HG02852 (cell line): ENCODE measurements around the gene RNF14.

Source experiments
- ATAC-seq: cut with Tn5 transposase; IDR thresholded peaks from one replicate; pipeline ENCODE4 v1.9.1; 2021; ENCODE audit warnings: mild to moderate bottlenecking, moderate library complexity; ENCODE audit not compliant: unreplicated experiment

Gene RNF14

GRCh38 chr5:141945511-141946051, 23.3 kb upstream of the RNF14 start:
- ATAC-seq = no peak

- no peak for ATAC-seq
Measured at GRCh38 chr5:141947316-141947715, 21.6 kb upstream of the RNF14 start.

GRCh38 chr5:141948812-141949211, 20.1 kb upstream of the RNF14 start:
- ATAC-seq = no peak

GRCh38 chr5:141949511-141949910, 19.4 kb upstream of the RNF14 start:
- no peak for ATAC-seq

- ATAC-seq = no peak
Measured at GRCh38 chr5:141950207-141951005, 18.5 kb upstream of the RNF14 start.

- peak; percentile 76 for ATAC-seq
Measured at GRCh38 chr5:141951332-141951781, 17.5 kb upstream of the RNF14 start.

- no peak for ATAC-seq
Measured at GRCh38 chr5:141952020-141952419, 16.9 kb upstream of the RNF14 start.

GRCh38 chr5:141954194-141954593, 14.7 kb upstream of the RNF14 start:
- ATAC-seq = no peak

- ATAC-seq = no peak
Measured at GRCh38 chr5:141957367-141957996, 11.4 kb upstream of the RNF14 start.

- ATAC-seq = no peak
Measured at GRCh38 chr5:141958113-141958512, 10.8 kb upstream of the RNF14 start, which contains the start of gene PCDH12. Gene PCDH12 (minus strand): TSS chr5:141958202. CDS start chr5:141957851, 351 bp downstream.

GRCh38 chr5:141958546-141959172, 10.2 kb upstream of the RNF14 start:
- no peak for ATAC-seq

- no peak for ATAC-seq
Measured at GRCh38 chr5:141960018-141960417, 8.9 kb upstream of the RNF14 start.

GRCh38 chr5:141960449-141961323, 8.2 kb upstream of the RNF14 start:
- ATAC-seq = peak; percentile 95

- ATAC-seq = no peak
Measured at GRCh38 chr5:141961466-141961865, 7.4 kb upstream of the RNF14 start.

- ATAC-seq = no peak
Measured at GRCh38 chr5:141963701-141964100, 5.2 kb upstream of the RNF14 start.

- no peak for ATAC-seq
Measured at GRCh38 chr5:141965071-141965470, 3.8 kb upstream of the RNF14 start.

GRCh38 chr5:141966275-141966962, 2.5 kb upstream of the RNF14 start:
- no peak for ATAC-seq

- no peak for ATAC-seq
Measured at GRCh38 chr5:141966963-141967333, 2.0 kb upstream of the RNF14 start.

GRCh38 chr5:141969783-141970771, 1.2 kb downstream of the RNF14 start:
- ATAC-seq = peak; percentile 48
